NCI-H446 (cell line): Measurements from ENCODE around the gene DDA1.
"Not testable (repeated sequence)": the region's sequence is repeated elsewhere in the genome, so short reads cannot be mapped to it uniquely, and the experiment has no call there.

ENCODE experiments used
- DNase-seq, 2 experiments: peaks; one replicate each; lab custom pipeline; 2025; lab: John Stamatoyannopoulos, UW

Gene DDA1

GRCh38 chr19:17309198-17309964 lies at the start of gene DDA1:
DDA1 (plus strand) TSS chr19:17309563; CDS start chr19:17309655, 92 bp downstream.
- peak; percentile 99 to 100 for DNase-seq

DNA sequence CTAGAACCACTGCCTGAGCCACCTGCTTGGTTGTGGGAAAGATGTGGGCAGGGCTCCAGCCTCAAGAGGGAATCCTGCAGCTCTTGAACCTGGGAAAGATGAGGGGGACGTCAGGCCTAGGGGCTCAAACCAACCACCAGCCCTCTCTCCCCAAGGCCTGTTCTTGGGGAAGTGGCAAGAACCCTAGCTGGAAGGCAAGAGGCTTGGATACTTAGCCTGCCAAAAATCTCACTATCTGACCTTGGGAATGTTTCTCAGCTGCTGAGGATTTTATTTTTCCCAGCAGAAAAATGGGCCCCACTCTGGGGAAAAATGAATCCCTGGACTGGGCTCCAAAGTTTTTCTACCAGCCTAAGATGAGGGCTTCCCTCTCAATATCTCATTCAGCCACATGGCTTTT lies 49.4 kb upstream of the DDA1 start:
- DNase-seq, result no peak

DNA sequence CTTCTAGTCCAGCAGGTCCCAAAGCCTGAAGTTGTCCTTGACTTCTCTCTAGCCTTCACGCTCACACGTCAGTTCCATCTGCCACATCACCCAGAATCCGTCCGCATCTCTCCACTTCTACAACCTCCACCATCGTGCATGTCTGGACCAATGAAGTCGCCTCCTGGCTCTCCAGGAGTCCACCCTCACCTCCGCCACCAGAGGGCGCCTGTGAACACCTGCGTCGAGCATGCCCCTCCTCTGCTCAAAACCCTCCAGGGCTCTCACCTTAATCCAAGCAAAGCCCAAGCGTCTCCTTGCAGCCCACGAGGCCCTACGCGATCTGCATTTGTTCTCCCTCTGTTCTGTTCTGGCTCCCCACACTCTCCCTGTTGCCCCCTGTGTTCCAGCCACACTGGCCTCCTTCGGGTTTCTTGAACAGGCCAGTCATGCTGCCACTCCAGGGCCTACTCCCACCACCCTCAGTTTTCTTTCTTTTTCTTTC lies 48.5 kb upstream of the DDA1 start:
- DNase-seq, result peak; percentile 87 to 88

GRCh38 chr19:17262557-17262956 lies 46.8 kb upstream of the DDA1 start:
- DNase-seq, result no peak

DNA sequence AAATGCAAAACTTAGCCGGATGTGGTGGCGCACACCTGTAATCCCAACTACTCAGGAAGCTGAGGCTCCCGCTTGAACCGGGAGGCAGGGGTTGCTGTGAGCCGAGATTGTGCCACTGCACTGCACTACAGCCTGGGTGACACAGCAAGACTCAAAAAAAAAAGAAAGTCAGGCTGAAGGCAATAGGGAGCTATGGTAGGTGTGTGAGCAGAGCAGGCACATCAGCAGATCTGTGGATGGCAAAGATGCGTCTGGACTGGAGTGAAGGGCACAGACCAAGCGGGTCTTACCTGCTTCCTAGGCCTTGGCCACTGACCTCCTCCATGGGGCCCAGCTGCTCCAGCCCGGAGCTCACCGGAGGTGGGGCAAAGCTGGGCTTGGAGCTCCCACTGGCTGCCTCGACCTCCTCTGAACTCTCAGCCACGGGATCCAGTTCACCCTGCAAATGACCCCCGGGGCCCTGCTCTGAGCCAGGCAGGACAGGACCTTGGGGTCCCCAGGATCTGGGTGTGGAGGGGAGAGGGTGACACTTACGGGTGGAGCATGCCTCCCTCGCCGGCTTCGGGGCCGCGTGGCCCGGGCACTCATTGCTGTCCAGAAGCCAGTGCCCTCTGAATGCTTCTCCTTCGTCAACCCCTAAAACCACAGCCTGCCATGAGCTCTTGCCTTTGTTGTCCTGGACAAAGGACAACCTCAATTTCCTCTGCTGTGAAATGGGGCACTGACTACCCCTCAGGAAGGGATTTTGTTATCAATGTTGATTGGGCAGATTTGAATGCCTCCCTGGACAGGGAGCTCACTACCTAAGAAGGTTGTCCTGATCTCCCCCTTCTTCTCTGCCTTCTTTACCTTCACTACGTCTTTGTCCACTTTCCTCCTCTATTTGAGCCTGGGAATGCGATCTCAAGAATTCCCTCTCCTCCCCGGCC lies 45.4 kb upstream of the DDA1 start:
- no peak for DNase-seq

DNA sequence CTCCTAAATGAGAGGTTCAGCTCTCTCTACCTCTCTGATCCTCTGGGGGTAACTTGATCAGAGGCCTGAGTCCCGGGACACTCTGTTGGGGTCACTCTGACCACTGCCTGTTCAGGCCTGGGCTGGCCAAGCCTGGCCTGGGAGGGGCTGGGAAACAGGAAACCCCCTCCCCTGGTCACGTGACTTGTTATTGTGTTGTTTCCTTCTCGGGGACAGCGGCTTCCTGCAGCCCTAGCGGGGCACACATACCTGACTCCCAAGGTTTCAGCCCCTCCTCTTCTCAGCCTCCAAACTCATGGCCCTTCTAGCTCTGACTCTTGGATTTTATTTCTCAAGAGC lies 44.8 kb upstream of the DDA1 start, which contains the start of gene USHBP1:
Gene USHBP1, minus strand, starts transcription at position 105 of the 339 bp plus-strand sequence. CDS start 446 bp downstream, outside the sequence.
- no peak for DNase-seq

GRCh38 chr19:17266026-17266425 lies 43.3 kb upstream of the DDA1 start:
- DNase-seq, result no peak

DNA sequence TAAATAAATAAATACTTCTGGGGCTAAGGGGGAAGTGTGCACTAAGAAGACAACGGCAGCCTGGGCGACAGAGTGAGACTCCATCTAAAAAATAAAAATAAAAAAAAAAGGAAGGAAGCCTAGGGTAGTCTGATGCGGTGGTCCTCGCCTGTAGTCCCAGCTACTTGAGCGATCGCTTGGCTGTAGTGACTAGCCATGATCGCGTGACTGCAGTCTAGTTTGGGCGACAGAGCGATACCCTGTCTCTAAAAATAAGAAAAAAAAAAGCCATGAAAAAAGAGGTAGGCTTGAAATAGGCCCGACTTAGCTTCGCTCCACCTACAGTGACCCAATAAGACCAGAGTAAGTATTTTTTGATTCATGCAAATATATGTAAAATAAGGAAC lies 42.8 kb upstream of the DDA1 start:
- DNase-seq, result no peak

DNA sequence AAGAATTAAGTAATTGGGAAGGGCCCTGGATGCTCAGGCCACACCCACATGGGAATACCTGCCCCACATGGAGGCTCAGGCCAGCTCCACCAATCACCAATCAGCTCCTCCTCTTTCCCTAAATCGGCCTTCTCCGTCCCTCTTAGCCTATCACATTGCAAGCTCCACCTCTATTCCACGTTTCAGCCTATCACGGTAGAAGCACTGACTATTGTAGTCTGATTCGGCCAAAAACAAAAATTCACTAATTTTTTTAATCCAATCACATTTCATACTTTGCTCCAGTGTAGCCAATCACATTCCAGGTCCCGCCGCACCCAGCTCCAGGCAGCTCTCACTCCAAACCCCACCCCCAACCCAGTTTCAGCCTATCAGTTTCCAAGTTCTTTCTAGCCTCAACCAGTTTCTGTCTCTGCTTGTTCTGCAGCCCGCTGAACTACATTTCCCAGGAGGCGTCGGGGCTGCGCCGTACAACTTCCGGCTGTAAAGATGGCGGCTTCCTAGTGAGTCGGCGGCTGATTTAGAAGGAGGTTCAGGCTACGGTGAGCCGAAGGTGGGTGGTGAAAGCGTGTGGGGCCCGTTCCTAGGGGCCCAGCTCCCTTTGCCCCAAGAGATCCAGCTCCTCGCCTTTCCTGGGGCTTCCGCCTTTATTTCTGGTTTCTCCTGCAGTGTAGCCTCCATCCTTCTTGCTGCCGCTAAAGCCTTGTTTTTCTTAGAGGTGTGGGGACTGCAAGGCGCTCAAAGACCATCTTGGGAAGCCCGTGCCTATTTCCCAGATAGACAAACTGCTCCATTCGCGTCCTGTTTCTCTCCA lies 42.2 kb upstream of the DDA1 start, which contains the start of gene BABAM1:
Gene BABAM1, plus strand, starts transcription at position 469 of the 814 bp plus-strand sequence. CDS start 1,364 bp downstream, outside the sequence.
- DNase-seq, result peak; percentile 97 to 99

- DNase-seq, result no peak
These were observed 40.6 kb upstream of the DDA1 start for GRCh38 chr19:17268754-17269153.

DNA sequence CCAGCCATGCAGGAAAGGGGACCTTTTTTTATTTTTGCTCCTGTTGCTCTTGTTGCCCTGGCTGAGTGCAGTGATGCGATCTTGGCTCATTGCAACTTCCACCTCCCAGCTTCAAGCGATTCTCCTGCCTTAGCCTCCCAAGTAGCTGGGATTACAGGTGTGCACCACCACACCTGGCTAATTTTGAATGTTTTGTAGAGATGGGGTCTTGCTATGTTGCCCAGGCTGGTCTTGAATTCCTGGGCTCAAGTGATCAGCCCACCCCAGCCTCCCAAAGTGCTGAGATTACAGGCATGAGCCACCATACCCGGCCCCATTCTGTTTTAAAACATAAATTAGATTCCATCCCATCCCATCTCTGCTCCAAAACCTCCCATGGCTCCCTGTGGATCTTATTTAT lies 34.5 kb upstream of the DDA1 start:
- not testable (repeated sequence) for DNase-seq

GRCh38 chr19:17275441-17276175 lies 33.8 kb upstream of the DDA1 start:
- DNase-seq, result no peak

DNA sequence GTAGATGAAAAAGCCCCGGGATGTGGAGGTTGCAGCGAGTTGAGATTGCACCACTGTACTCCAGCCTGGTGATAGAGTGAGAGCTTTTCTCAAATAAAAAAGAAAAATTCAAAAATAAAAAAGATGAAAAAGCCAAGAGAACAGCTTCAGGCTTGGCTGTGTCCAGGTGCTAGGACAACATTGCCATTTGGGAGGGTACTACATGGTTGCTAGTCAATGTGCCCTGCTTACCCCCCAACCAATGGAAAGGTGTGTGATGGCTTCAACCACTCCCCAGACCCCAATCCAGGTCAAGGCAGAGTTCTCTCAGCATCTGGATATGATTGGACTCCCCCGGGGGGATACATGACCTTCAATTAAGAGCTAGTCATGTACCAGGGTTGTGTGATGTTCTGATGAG lies 29.9 kb upstream of the DDA1 start:
- no peak for DNase-seq

- DNase-seq, result peak in 1 of 2 experiments; percentile 55
These were observed 27.7 kb upstream of the DDA1 start, which contains the start of gene ANKLE1 for GRCh38 chr19:17281391-17282304. ANKLE1 (plus strand) TSS chr19:17281901; CDS start chr19:17281921, 20 bp downstream.

GRCh38 chr19:17282488-17283125 lies 26.8 kb upstream of the DDA1 start:
- peak; percentile 68 to 88 for DNase-seq

GRCh38 chr19:17283504-17283996 lies 25.8 kb upstream of the DDA1 start:
- no peak for DNase-seq

DNA sequence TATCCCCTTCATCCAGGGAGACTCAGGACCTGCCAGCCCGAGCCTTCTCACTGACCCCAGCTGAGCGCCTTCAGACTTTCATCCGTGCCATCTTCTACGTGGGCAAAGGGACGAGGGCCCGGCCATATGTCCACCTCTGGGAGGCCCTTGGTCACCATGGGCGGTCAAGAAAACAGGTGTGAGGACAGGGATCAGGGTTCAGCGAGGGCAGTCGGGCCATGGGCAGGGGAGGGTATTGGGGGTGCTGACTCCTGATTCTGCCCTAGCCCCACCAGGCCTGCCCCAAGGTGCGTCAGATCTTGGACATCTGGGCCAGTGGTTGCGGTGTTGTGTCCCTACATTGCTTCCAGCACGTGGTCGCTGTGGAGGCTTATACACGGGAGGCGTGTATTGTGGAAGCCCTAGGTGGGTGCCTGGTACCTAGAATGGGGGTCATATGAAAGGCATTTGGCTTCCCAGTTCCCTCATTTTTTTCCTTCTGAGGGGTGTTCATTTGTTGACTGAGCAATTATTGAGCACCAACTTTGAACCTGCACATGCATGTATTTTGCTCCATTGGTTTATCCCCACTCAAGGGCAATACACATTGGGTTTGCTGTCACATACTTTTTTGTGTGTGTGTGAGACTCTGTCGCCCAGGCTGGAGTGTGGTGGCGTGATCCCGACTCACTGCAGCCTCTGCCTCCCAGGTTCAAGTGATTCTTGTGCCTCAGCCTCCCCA lies 23.8 kb upstream of the DDA1 start:
- DNase-seq, result no peak

DNA sequence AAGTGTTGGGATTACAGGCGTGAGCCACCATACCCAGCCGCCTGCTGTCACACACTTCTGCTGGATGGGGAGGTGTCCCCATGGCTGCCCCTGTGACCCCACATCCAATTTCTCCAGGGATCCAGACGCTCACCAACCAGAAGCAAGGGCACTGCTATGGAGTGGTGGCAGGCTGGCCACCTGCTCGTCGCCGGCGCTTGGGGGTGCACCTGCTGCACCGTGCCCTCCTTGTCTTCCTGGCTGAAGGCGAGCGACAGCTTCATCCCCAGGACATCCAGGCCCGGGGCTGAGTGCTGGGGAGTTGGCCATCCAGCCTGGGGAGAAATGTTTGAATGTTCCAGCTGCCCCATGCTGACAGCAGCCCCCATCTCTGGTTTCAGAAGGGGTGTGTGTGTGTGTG lies 23.1 kb upstream of the DDA1 start:
- no peak for DNase-seq

- DNase-seq, result no peak
These were observed 22.6 kb upstream of the DDA1 start for GRCh38 chr19:17286752-17287151.
